Cerebellar cortex (tissue), 1 donor: Measurements from ENCODE around the gene SCAPER.
"Not testable (repeated sequence)": the region's sequence is repeated elsewhere in the genome, so short reads cannot be mapped to it uniquely, and the experiment has no call there.

Experiments
- DNase-seq: peaks from one replicate; pipeline ENCODE4 v3.0.0-alpha.2; 2015; ENCODE audit warnings: low spot score

SCAPER gene

GRCh38 chr15:76576523-76577279 is 328.4 kb downstream of the SCAPER start:
- no peak for DNase-seq

GRCh38 chr15:76575679-76576078 is 329.5 kb downstream of the SCAPER start:
- DNase-seq: no peak

DNA sequence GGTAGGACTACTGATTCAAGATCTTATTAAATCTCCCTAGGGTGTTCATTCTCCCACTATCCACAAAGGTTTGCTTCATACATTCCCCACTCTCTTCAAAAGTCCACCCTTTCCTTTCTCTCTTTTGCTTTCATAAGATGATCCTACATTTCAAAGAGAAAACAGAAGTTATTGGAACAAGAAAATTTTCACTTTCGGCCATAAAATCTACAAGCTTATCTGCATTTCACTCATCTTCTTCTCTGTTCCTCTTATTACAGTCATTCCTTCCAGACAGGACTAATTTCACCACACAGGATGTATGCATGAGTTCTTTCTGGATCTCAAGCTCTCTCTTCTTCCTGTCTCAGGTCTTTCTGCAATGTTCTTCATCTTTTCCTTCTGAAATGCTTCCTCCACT is 329.9 kb downstream of the SCAPER start:
- no peak for DNase-seq

DNA sequence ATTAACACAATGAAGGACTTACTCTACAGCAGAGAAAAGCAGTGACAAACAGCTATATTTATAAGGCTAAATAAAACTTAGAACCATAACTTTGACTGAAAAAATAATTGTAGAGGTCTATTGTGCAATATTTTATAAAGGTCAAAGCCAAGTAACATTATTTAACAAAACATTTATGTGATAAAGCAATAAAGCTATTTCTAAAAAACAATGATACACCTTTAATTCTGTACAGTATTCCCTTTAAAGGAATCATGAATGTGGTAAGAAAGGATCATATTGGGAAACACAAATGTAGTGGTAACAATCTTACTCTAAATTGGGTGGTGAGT is 332.2 kb downstream of the SCAPER start:
- DNase-seq: no peak

- peak; percentile 27 for DNase-seq
Observed at GRCh38 chr15:76566276-76566675, 338.9 kb downstream of the SCAPER start.

DNA sequence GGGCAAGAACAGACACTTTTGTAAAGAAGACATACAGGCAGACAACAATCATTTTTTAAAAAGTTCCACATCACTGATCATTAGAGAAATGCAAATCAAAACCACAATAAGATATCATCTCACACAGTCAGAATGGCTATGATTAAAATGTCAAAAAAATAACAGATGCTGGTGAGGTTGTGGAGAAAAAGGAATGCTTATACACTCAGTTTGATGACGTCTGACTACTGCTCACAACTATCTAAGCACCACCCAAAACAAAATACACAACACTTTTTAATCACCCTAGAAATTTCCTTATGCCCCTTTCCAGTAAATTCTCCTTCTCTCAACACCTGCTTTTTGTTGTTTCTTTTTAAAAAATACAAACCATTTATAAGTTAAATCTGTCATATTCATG is 339.8 kb downstream of the SCAPER start:
- no peak for DNase-seq

DNA sequence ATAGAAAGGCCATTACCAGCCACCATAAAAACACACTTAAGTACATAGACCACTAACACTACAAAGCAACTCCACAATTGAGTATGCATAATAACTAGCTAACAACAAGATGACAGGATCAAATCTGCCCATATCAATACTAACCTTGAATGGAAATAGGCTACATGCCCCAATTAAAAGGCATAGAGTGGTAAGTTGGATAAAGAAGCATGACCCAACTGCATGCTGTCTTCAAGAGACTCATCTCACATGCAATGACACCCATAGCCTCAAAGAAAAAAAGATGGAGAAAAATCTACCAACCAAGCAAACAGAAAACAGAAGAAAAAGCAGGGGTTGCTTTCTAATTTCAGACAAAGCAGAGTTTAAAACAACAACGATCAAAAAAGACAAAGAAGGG is 349.9 kb downstream of the SCAPER start:
- no peak for DNase-seq

DNA sequence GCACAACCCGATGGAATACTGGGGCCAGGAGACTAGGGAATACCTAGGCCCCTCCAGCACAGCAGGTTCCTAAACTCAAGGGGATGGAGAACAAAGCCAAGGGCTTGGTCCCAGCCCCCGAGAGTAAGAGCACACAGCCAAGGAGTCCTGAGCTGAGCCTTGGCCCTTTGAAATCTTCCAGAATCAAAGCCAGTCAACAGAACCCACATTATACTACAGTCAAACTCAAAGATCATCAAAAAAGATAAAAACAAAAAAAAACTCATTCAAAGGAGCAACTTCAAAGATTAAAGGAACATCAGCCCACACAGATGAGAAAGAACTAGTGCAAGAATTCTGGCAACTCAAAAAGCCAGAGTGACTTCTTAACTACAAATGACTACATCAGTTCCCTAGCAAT is 351.6 kb downstream of the SCAPER start:
- DNase-seq: no peak

- no peak for DNase-seq
Observed at GRCh38 chr15:76553102-76553501, 352.0 kb downstream of the SCAPER start.

- DNase-seq: no peak
Observed at GRCh38 chr15:76546805-76547204, 358.3 kb downstream of the SCAPER start.

DNA sequence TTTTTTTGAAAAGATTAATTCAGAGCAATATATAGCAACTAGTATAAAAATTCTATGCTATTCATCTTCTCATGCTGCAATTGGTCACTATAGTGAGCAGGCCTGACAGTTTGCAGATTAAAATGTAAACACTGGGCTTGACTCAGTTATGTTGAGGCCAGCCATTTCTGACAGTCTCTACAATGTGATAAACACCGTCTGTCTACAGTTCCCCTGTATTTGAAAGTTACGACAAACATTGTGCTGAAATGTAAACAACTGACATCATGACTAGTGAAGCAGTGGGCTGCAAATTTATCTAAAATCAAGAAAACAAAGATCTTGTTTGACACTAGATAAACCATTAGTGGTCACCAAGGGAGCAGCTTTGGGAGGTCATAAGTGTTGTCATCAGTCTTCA is 371.1 kb downstream of the SCAPER start:
- no peak for DNase-seq

DNA sequence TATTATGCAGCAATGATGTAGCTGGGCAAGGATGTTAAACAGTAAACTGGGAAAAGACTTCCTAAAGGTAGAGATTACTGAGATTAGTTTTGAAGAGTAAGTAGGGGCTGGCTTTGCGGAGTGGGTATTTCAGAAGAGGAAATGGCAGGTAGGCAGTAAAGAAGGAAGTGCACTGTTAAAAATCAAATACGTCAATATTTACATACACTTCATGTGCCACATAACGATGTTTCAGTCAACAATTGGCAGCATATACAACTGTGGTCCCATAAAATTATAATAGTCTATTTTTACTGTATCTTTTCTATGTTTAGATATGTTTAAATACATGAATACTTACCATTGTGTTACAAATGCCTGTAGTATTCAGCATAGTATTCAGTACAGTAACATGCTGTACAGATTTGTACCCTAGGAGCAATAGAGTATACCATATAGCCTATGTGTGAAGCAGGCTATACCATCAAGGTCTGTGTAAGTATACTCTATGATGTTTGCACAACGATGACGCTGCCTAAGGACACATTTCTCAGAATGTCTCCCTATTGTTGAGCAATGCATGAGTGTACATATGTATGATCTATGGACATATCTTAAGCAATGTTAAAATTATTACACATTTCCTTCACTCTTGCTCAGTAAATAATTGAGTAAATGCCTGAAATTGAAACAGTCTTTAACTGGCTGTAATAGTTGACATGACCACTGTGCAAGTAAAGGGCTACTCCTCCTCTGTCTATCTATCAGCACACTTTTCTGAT is 371.9 kb downstream of the SCAPER start:
- no peak for DNase-seq

DNA sequence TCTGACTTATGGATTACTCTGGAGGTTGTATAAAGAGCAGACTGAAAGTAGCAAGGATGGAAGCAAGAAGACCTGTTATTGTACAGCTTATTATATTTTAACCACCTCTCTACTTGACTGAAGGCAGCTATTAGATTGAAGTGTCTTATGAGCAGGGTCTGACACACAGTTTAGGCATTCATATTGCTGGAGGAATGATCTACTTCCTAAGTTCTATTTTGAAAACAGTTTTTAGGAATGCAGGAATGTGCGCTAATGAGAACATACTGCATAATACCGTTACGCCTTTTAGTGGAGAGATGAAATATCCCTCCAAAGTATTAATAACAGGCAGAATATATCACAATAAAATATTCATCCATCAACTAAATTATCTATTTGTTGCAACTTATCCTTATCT is 375.2 kb downstream of the SCAPER start:
- DNase-seq: no peak

- no peak for DNase-seq
Observed at GRCh38 chr15:76526111-76526510, 379.0 kb downstream of the SCAPER start.

DNA sequence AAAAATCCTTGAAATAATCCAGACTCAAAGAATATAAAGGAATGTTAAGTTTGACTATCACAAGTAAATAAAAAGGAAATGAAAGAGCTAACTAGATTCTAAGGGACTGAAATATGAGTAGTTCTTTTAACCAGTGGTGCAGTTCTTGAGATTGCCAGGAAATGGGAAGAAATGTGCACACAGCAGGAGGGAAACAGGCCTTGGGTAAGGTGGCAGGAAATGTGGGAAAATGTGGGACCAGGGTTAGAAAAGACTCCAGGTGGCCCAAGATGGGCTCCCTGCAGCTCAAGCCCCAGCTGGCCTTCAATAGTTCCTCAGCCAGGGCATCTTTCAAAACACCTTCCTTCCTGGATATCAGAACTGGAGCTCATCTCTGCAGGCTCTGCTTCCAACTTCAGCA is 387.2 kb downstream of the SCAPER start:
- DNase-seq: no peak

GRCh38 chr15:76514282-76514681 is 390.9 kb downstream of the SCAPER start:
- peak; percentile 17 for DNase-seq

DNA sequence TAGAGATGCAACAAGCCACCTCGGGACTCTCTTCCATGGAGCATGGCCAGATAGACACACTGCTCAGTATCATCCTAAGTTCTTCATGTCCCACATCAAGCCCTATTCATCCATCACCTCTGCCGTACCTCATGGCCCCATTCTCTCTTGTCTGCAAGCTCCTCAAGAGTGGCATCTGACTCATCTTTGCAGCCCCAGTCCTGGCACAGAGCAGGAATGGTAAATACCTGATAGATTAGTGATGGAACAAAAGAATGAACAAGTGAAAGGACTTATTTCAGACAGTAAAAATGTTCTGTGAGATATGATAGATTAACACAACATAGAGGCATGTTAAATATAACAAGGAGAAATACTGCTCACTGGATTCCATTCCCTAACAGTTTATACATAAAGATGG is 392.2 kb downstream of the SCAPER start:
- no peak for DNase-seq

- DNase-seq: not testable (repeated sequence)
Observed at GRCh38 chr15:76510663-76511062, 394.5 kb downstream of the SCAPER start.

DNA sequence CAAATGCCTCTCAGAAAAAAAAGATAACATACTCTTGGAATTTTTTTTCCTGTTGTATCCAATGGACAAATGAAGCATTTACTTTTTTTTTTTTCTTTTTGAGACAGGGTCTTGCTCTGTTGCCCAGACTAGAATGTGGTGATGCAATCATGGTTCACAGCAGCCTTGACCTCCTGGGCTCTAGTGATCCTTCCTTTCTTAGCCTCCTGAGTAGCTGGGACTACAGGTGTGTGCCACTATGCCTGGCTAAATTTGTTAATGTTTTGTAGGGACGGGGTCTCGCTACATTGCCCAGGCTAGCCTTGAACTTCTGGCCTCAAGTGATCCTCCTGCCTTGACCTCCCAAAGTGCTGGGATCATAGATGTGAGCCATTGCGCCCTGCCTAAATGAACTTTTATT is 401.3 kb downstream of the SCAPER start:
- DNase-seq: no peak

DNA sequence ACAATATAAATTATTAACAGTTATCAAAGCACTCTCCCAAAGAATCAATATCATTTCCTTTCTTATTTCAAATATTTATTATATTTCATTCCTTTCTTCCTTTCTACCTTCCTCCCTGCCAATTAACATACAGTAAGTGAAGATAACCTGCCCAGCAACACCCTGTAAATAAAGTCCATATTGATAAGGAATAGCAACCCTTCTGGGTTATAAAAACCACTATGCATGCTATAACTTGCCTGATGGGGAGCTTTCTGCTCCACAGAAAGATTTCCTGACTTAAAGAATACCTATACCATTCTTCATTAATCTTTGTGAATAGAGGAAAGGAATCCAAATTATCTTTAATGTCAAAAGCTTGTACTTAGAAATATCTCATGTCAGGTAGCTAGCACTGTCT is 402.0 kb downstream of the SCAPER start:
- DNase-seq: no peak

DNA sequence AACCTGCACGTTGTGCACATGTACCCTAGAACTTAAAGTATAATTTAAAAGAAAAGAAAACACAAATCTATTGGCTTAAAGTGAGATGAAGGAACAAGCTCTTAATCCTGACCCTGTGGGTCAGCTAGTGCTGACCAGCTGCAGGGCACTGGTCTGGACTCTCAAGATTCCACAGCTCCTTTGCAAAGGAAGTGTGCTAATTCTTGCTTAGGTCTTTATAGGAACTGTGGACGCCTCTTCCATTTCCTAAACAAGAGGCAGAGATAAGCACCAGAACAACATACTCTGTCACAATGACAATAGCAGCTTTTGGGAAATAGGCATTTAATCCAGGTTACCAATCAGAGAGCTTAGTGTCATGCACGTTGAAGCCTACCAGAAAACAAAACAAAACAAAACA is 402.5 kb downstream of the SCAPER start:
- no peak for DNase-seq

DNA sequence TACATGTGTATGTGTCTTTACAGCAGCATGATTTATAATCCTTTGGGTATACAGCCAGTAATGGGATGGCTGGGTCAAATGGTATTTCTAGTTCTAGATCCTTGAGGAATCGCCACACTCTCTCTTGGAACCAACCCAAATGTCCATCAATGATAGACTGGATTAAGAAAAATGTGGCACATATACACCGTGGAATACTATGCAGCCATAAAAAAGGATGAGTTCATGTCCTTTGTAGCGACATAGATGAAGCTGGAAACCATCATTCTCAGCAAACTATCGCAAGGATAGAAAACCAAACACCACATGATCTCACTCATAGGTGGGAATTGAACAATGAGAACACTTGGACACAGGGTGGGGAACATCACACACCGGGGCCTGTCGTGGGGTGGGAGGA is 403.0 kb downstream of the SCAPER start:
- not testable (repeated sequence) for DNase-seq

GRCh38 chr15:76501726-76502125 is 403.4 kb downstream of the SCAPER start:
- no peak for DNase-seq

DNA sequence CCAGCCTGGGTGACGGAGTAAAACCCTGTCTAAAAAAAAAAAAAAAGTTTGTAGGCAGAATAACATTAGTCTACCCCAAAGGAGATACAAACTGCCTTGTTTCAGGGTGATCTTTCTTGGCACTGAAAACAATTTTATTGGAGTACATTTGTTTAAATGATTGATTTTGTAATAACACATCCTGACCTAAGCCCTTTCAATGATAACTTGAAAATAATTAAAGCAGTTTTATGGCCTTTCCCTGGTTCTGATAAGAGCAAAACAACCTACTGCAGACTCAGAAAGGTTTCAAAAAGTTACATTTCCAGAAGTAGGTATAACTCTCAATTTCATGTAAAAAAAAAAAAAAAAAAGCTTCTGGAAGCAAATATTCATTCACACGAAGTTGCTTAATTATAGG is 404.1 kb downstream of the SCAPER start:
- no peak for DNase-seq
